HUES64 (cell line): ENCODE data around the gene TGM1.

Source experiments
- H3K27ac ChIP-seq: 2 replicates; pipeline ENCODE4 v1.7.0; 2013; ENCODE audit warnings: low read depth, low read length, inconsistent platforms
- H3K27me3 ChIP-seq: 2 replicates; pipeline ENCODE4 v1.6.1; 2013; ENCODE audit warnings: mild to moderate bottlenecking, low read length; ENCODE audit not compliant: insufficient read depth
- H3K36me3 ChIP-seq: 2 replicates; pipeline ENCODE4 v1.6.1; 2013; ENCODE audit warnings: mild to moderate bottlenecking, low read length; ENCODE audit not compliant: insufficient read depth
- H3K4me1 ChIP-seq: 2 replicates; pipeline ENCODE4 v1.6.1; 2013; ENCODE audit warnings: mild to moderate bottlenecking, low read length, moderate library complexity; ENCODE audit not compliant: insufficient read depth
- H3K4me3 ChIP-seq: 2 replicates; pipeline ENCODE4 v1.5.1; 2013; ENCODE audit warnings: mild to moderate bottlenecking, low read length, moderate library complexity
- H3K9ac ChIP-seq: 2 replicates; pipeline ENCODE4 v1.6.1; 2013; ENCODE audit warnings: mild to moderate bottlenecking, low read depth, low read length
- H3K9me3 ChIP-seq: 2 replicates; pipeline ENCODE4 v1.6.1; 2013; ENCODE audit warnings: low read depth, low read length; ENCODE audit not compliant: insufficient read depth
- WGBS: fragments of 150-250, 120-280 bp; methylation state at CpG from one replicate; pipeline ENCODE4 v1.1.7; 2013; ENCODE audit warnings: missing lambda C conversion rate; 5-methylcytosine and 5-hydroxymethylcytosine counted together

Gene TGM1

GRCh38 chr14:24289649-24290280, 26.8 kb upstream of the TGM1 start:
- Histone ChIP-seq H3K9me3 (no peaks in the 10 kb centered on the region), H3K4me1 (no peaks in the 10 kb centered on the region), H3K27me3 (no peaks in the 10 kb centered on the region), H3K36me3 (peaks cover 27% of the 10 kb centered on the region), H3K4me3 (no peak overlapping the region), H3K9ac (no peak overlapping the region), H3K27ac (no peak overlapping the region)
- WGBS = 80% methylated on average over 6 of the region's 6 CpGs

GRCh38 chr14:24286996-24287395, 24.0 kb upstream of the TGM1 start:
- H3K27me3 ChIP-seq = no peaks in the 10 kb centered on the region
- H3K9ac ChIP-seq = no peak overlapping the region
- H3K9me3 ChIP-seq = no peaks in the 10 kb centered on the region
- no peak overlapping the region for H3K27ac ChIP-seq
- 95% methylated on average over 5 of the region's 5 CpGs for WGBS
- H3K4me3 ChIP-seq = no peak overlapping the region
- H3K36me3 ChIP-seq = peaks cover 16% of the 10 kb centered on the region
- no peaks in the 10 kb centered on the region for H3K4me1 ChIP-seq

- Histone ChIP-seq H3K9ac (no peak overlapping the region), H3K27ac (no peak overlapping the region), H3K27me3 (no peaks in the 10 kb centered on the region), H3K4me1 (no peaks in the 10 kb centered on the region), H3K36me3 (peaks cover 11% of the 10 kb centered on the region), H3K4me3 (no peak overlapping the region), H3K9me3 (no peaks in the 10 kb centered on the region)
- 88% methylated on average over 4 of the region's 4 CpGs for WGBS
These were observed 22.4 kb upstream of the TGM1 start for GRCh38 chr14:24285351-24285750.

- Histone ChIP-seq H3K36me3 (peaks cover 4% of the 10 kb centered on the region; the same call in 1 of the 2 replicates), H3K27me3 (no peaks in the 10 kb centered on the region), H3K4me1 (no peaks in the 10 kb centered on the region), H3K9me3 (no peaks in the 10 kb centered on the region), H3K27ac (no peak overlapping the region), H3K4me3 (no peak overlapping the region), H3K9ac (no peak overlapping the region)
- WGBS = 81% methylated on average over 11 of the region's 11 CpGs
These were observed 21.6 kb upstream of the TGM1 start for GRCh38 chr14:24284501-24285035.

- Histone ChIP-seq H3K27ac (no peak overlapping the region), H3K36me3 (no peaks in the 10 kb centered on the region), H3K4me1 (no peaks in the 10 kb centered on the region), H3K9ac (no peak overlapping the region), H3K27me3 (no peaks in the 10 kb centered on the region), H3K4me3 (no peak overlapping the region), H3K9me3 (no peaks in the 10 kb centered on the region)
- WGBS = 84% methylated on average over 5 of the region's 5 CpGs
These were observed 21.0 kb upstream of the TGM1 start for GRCh38 chr14:24283796-24284460.

GRCh38 chr14:24282736-24283135, 19.8 kb upstream of the TGM1 start:
- no peaks in the 10 kb centered on the region for H3K36me3 ChIP-seq
- no peak overlapping the region for H3K4me3 ChIP-seq
- 80% methylated on average over 3 of the region's 3 CpGs for WGBS
- no peaks in the 10 kb centered on the region for H3K4me1 ChIP-seq
- H3K9me3 ChIP-seq = no peaks in the 10 kb centered on the region
- no peaks in the 10 kb centered on the region for H3K27me3 ChIP-seq
- no peak overlapping the region for H3K9ac ChIP-seq
- H3K27ac ChIP-seq = no peak overlapping the region

GRCh38 chr14:24281636-24282035, 18.7 kb upstream of the TGM1 start:
- 90% methylated on average over 7 of the region's 7 CpGs for WGBS
- Histone ChIP-seq H3K9me3 (no peaks in the 10 kb centered on the region), H3K9ac (no peak overlapping the region), H3K36me3 (no peaks in the 10 kb centered on the region), H3K4me1 (no peaks in the 10 kb centered on the region), H3K27ac (no peak overlapping the region), H3K4me3 (no peak overlapping the region), H3K27me3 (no peaks in the 10 kb centered on the region)

- no peak overlapping the region for H3K27ac ChIP-seq
- H3K27me3 ChIP-seq = no peaks in the 10 kb centered on the region
- H3K4me1 ChIP-seq = no peaks in the 10 kb centered on the region
- WGBS = 92% methylated on average over 6 of the region's 6 CpGs
- H3K9me3 ChIP-seq = no peaks in the 10 kb centered on the region
- no peak overlapping the region for H3K4me3 ChIP-seq
- H3K36me3 ChIP-seq = no peaks in the 10 kb centered on the region
- no peak overlapping the region for H3K9ac ChIP-seq
These were observed 18.0 kb upstream of the TGM1 start for GRCh38 chr14:24280797-24281460.

- no peaks in the 10 kb centered on the region for H3K9me3 ChIP-seq
- H3K36me3 ChIP-seq = no peaks in the 10 kb centered on the region
- no peak overlapping the region; the same call in 1 of the 2 replicates for H3K9ac ChIP-seq
- WGBS = 90% methylated on average over 11 of the region's 11 CpGs
- H3K4me1 ChIP-seq = no peaks in the 10 kb centered on the region
- H3K4me3 ChIP-seq = no peak overlapping the region
- H3K27ac ChIP-seq = no peak overlapping the region
- no peaks in the 10 kb centered on the region for H3K27me3 ChIP-seq
These were observed 16.6 kb upstream of the TGM1 start for GRCh38 chr14:24279301-24280186.

- no peak overlapping the region for H3K4me3 ChIP-seq
- no peak overlapping the region for H3K9ac ChIP-seq
- 94% methylated on average over 5 of the region's 5 CpGs for WGBS
- no peaks in the 10 kb centered on the region for H3K4me1 ChIP-seq
- no peaks in the 10 kb centered on the region for H3K9me3 ChIP-seq
- H3K27me3 ChIP-seq = no peaks in the 10 kb centered on the region
- no peak overlapping the region for H3K27ac ChIP-seq
- H3K36me3 ChIP-seq = no peaks in the 10 kb centered on the region
These were observed 15.4 kb upstream of the TGM1 start for GRCh38 chr14:24278424-24278823.
